ENCODE data around the gene LCN12. TPM values are rescaled to one million over a fixed set of nuclear protein-coding genes. Genes with fewer than 3 reads are reported as not detected.

The LCN12 gene
- polyA plus RNA-seq, 1 donor (not counting 4 experiments of a cell fraction or from before 2014, with no cell fraction given), result not detected

DNA sequence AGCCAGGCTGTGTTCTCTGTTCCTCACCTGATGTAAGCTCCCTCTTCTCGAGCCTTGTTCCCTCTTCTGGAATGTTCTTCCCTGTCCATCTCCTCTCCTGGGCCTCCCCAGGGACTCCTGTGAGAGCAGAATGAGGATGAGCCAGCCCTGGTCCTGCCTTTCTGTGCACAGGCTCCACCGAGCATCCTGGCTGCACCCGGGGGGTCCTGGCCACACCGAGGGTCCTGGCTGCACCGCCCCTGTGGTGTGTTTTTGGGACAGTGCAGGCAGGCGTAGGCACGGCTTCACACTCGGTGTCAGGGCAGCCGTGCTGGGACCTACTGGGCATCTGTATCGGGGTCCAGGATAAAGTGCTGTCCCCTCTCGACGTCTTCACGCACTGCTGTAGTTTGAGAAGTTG is 25.3 kb upstream of the LCN12 start:
- dilution Hi-C loops (cut with MboI; ENCODE audit: extremely low pct_ligation_motif_present, low sequenced_read_pairs), result loop anchor here (25.0 kb wide), 1 partner anchor 114 kb away; the partner anchor contains the start of gene RABL6
- no peak overlapping the region for H3K27ac ChIP-seq (ENCODE audit: control insufficient read depth, insufficient read depth, low read length)

GRCh38 chr9:136927343-136928271 is 24.5 kb upstream of the LCN12 start:
- no peak for FAIRE-seq

More for the DNA sequence above, 25.3 kb upstream of the LCN12 start:
- FAIRE-seq (no peak), DNase-seq (ENCODE audit: low read depth, low spot score) (no peak)
- H3K9me1 ChIP-seq (ENCODE audit: control insufficient read depth, extremely low read depth, insufficient read depth, low read length), result no peaks in the 10 kb centered on the region
- no peaks in the 10 kb centered on the region for H4K20me1 ChIP-seq (ENCODE audit: control insufficient read depth, extremely low read depth, insufficient read depth, low read length)
- peaks cover 25 to 32% of the 10 kb centered on the region in 2 experiments for H3K36me3 ChIP-seq (ENCODE audit: control insufficient read depth in 2 of 2, extremely low read depth in 1 of 2, insufficient read depth in 2 of 2, low read length in 2 of 2)
- no peaks in the 10 kb centered on the region for H3K9me3 ChIP-seq (ENCODE audit: control insufficient read depth, low read depth, low read length)
- no peak overlapping the region for H3K4me3 ChIP-seq (ENCODE audit: control insufficient read depth in 2 of 3, extremely low read depth in 1 of 3, insufficient read depth in 2 of 3, low read depth in 1 of 3, low read length in 3 of 3)
- no peak overlapping the region for H3K4me2 ChIP-seq (ENCODE audit: control insufficient read depth, extremely low read depth, insufficient read depth, low read depth, low read length)
- TF ChIP-seq CTCF (optimal IDR thresholded peaks at IDR 0.05 in 1 of 3, IDR thresholded peaks at IDR 0.05 in 1 of 3, conservative IDR thresholded peaks at IDR 0.05 in 1 of 3; ENCODE audit: extremely low read depth in 1 of 3, insufficient read depth in 2 of 3, low read length in 3 of 3), result no peak
- TF ChIP-seq EZH2 (IDR thresholded peaks at IDR 0.05; ENCODE audit: low read length), result no peak
- no peaks in the 10 kb centered on the region for H3K4me1 ChIP-seq (ENCODE audit: control insufficient read depth, extremely low read depth, insufficient read depth, low read length)
- no peaks in the 10 kb centered on the region for H3K79me2 ChIP-seq (ENCODE audit: control insufficient read depth, insufficient read depth, low read length)
- no peak overlapping the region for H3K9ac ChIP-seq (ENCODE audit: control insufficient read depth, extremely low read depth, insufficient read depth, low read length)
- H2AFZ ChIP-seq (ENCODE audit: control insufficient read depth, low read length), result no peak overlapping the region
- H3K27me3 ChIP-seq (ENCODE audit: control insufficient read depth, extremely low read depth, insufficient read depth, low read length), result no peaks in the 10 kb centered on the region

More at GRCh38 chr9:136927343-136928271, 24.5 kb upstream of the LCN12 start:
- dilution Hi-C loops (cut with MboI; ENCODE audit: extremely low pct_ligation_motif_present, low sequenced_read_pairs), result loop anchor here (25.0 kb wide), 1 partner anchor 115 kb away; the partner anchor contains the start of gene RABL6
- Histone ChIP-seq H2AFZ (ENCODE audit: control insufficient read depth, low read length) (no peak overlapping the region), H3K4me1 (ENCODE audit: control insufficient read depth, extremely low read depth, insufficient read depth, low read length) (no peaks in the 10 kb centered on the region), H3K27ac (ENCODE audit: control insufficient read depth, insufficient read depth, low read length) (no peak overlapping the region), H3K9me3 (ENCODE audit: control insufficient read depth, low read depth, low read length) (no peaks in the 10 kb centered on the region), H4K20me1 (ENCODE audit: control insufficient read depth, extremely low read depth, insufficient read depth, low read length) (no peaks in the 10 kb centered on the region), H3K9ac (ENCODE audit: control insufficient read depth, extremely low read depth, insufficient read depth, low read length) (no peak overlapping the region), H3K79me2 (ENCODE audit: control insufficient read depth, insufficient read depth, low read length) (no peaks in the 10 kb centered on the region), H3K36me3 (ENCODE audit: control insufficient read depth in 2 of 2, extremely low read depth in 1 of 2, insufficient read depth in 2 of 2, low read length in 2 of 2) (peaks cover 22 to 26% of the 10 kb centered on the region in 2 experiments), H3K4me2 (ENCODE audit: control insufficient read depth, extremely low read depth, insufficient read depth, low read depth, low read length) (no peak overlapping the region), H3K27me3 (ENCODE audit: control insufficient read depth, extremely low read depth, insufficient read depth, low read length) (no peaks in the 10 kb centered on the region), H3K9me1 (ENCODE audit: control insufficient read depth, extremely low read depth, insufficient read depth, low read length) (no peaks in the 10 kb centered on the region), H3K4me3 (ENCODE audit: control insufficient read depth in 2 of 3, extremely low read depth in 1 of 3, insufficient read depth in 2 of 3, low read depth in 1 of 3, low read length in 3 of 3) (no peak overlapping the region)
- no peak for TF ChIP-seq CTCF (optimal IDR thresholded peaks at IDR 0.05 in 1 of 3, IDR thresholded peaks at IDR 0.05 in 1 of 3, conservative IDR thresholded peaks at IDR 0.05 in 1 of 3; ENCODE audit: extremely low read depth in 1 of 3, insufficient read depth in 2 of 3, low read length in 3 of 3)
- TF ChIP-seq EZH2 (IDR thresholded peaks at IDR 0.05; ENCODE audit: low read length), result no peak
- DNase-seq (ENCODE audit: low read depth, low spot score), result no peak
